GM12878 (cell line): ENCODE measurements around the gene METTL1. TPM values are rescaled to one million over a fixed set of nuclear protein-coding genes. Genes with fewer than 3 reads are reported as not detected.

Experiments
- BHLHE40 ChIP-seq, 2 experiments: fragments of 450-650 bp in 1 of 2; IDR thresholded peaks; 2 replicates each; pipeline ENCODE4 v1.6.1; 2011 to 2017; ENCODE audit warnings: low read depth in 2 of 2, borderline replicate concordance in 1 of 2, improper control_type of control experiment in 1 of 2, low read length in 1 of 2, mild to moderate bottlenecking in 1 of 2
- CBX5 ChIP-seq: sonication (generic); IDR thresholded peaks from 2 replicates; pipeline ENCODE4 v1.6.1; 2016; ENCODE audit warnings: low read depth, moderate library complexity, mild to moderate bottlenecking, inconsistent platforms
- EGR1 ChIP-seq, 2 experiments: IDR thresholded peaks; 1 replicate in 1 of 2; 2 replicates in 1 of 2; pipeline ENCODE4 v1.6.1; 2011 to 2012; ENCODE audit warnings: low read depth in 2 of 2, low read length in 2 of 2, borderline replicate concordance in 1 of 2, mild to moderate bottlenecking in 1 of 2, moderate library complexity in 1 of 2
- FOS ChIP-seq: IDR thresholded peaks from 3 replicates; pipeline ENCODE4 v1.6.1; 2011; ENCODE audit warnings: borderline replicate concordance; ENCODE audit not compliant: insufficient read length; ENCODE audit errors: extremely low read depth
- HDAC6 ChIP-seq: fragments of 200-600 bp; sonication (generic); IDR thresholded peaks from one replicate; pipeline ENCODE4 v1.8.0; 2017; ENCODE audit warnings: antibody characterized with exemption; ENCODE audit not compliant: unreplicated experiment
- JUND ChIP-seq: IDR thresholded peaks from 2 replicates; pipeline ENCODE4 v1.6.1; 2012; ENCODE audit warnings: low read depth, mild to moderate bottlenecking, low read length, improper control_type of control experiment, moderate library complexity
- KLF5 ChIP-seq: fragments of 450-650 bp; IDR thresholded peaks from 2 replicates; pipeline ENCODE4 v1.6.1; 2014; ENCODE audit warnings: mild to moderate bottlenecking; ENCODE audit not compliant: partially characterized antibody
- NR2C1 ChIP-seq: fragments of 450-650 bp; IDR thresholded peaks from 2 replicates; pipeline ENCODE4 v1.6.1; 2017; ENCODE audit warnings: antibody characterized with exemption, mild to moderate bottlenecking, moderate library complexity
- NRF1 ChIP-seq: conservative IDR thresholded peaks from 2 replicates; pipeline ENCODE4 v1.6.1; 2011; ENCODE audit warnings: mild to moderate bottlenecking, low read depth, low read length, improper control_type of control experiment
- SRF ChIP-seq, 2 experiments: IDR thresholded peaks; 2 replicates each; pipeline ENCODE4 v1.6.1; 2011; ENCODE audit warnings: low read depth in 2 of 2, low read length in 2 of 2, mild to moderate bottlenecking in 1 of 2, moderate library complexity in 1 of 2
- SUZ12 ChIP-seq: fragments of 200-600 bp; sonication (generic); IDR thresholded peaks from one replicate; pipeline ENCODE4 v1.6.1; 2018; ENCODE audit warnings: antibody characterized with exemption, mild to moderate bottlenecking; ENCODE audit not compliant: unreplicated experiment
- polyA plus RNA-seq, 11 experiments: library from polyadenylated mRNA; depleted of rRNA in 4 of 11; unstranded in 6 of 11; stranded (reverse) in 5 of 11; fragments of >200 nt; fragmentation: Nextera tagmentation in 4 of 11; fragmentation: Illumina TruSeq in 1 of 11; extraction: Ambion mirVana in 4 of 11; extraction: Trizol in 1 of 11; gene quantifications; 1 replicate in 1 of 11; 2 replicates in 10 of 11; pipeline versions ENCODE4 v1.2.1 to v1.2.3, GENCODE V29; 2011 to 2016; ENCODE audit warnings: inconsistent platforms in 2 of 11, missing spikeins in 2 of 11, low read depth in 1 of 11
- total RNA-seq, 4 experiments: library from RNA; depleted of rRNA in 3 of 4; stranded (reverse); fragments of >200 nt in 3 of 4; fragmentation: Illumina TruSeq in 1 of 4; extraction: Trizol in 1 of 4; gene quantifications; 2 replicates each; pipeline versions ENCODE4 v1.2.1 to v1.2.3, GENCODE V29; 2013 to 2021
- TF ChIP-seq, protein P1 (sequence below): IDR thresholded peaks from 2 replicates; pipeline ENCODE4 v1.6.1; 2012; ENCODE audit warnings: improper control_type of control experiment, low read depth, low read length; ENCODE audit not compliant: insufficient replicate concordance
- TF ChIP-seq, protein P2 (sequence below): fragments of 450-650 bp; IDR thresholded peaks from 2 replicates; pipeline ENCODE4 v1.6.1; 2017; ENCODE audit warnings: low read depth, mild to moderate bottlenecking, moderate library complexity
- TF ChIP-seq, protein P3 (sequence below): fragments of 450-650 bp; IDR thresholded peaks from 2 replicates; pipeline ENCODE4 v1.6.1; 2018; ENCODE audit warnings: mild to moderate bottlenecking, low read depth, moderate library complexity; ENCODE audit not compliant: partially characterized antibody

METTL1 gene
- total and polyA plus RNA-seq, 10 of the 15 experiments (the other 5 are each of a cell fraction or from before 2014, with no cell fraction given) = 11.3 to 44.3 (median 30.6) TPM

DNA sequence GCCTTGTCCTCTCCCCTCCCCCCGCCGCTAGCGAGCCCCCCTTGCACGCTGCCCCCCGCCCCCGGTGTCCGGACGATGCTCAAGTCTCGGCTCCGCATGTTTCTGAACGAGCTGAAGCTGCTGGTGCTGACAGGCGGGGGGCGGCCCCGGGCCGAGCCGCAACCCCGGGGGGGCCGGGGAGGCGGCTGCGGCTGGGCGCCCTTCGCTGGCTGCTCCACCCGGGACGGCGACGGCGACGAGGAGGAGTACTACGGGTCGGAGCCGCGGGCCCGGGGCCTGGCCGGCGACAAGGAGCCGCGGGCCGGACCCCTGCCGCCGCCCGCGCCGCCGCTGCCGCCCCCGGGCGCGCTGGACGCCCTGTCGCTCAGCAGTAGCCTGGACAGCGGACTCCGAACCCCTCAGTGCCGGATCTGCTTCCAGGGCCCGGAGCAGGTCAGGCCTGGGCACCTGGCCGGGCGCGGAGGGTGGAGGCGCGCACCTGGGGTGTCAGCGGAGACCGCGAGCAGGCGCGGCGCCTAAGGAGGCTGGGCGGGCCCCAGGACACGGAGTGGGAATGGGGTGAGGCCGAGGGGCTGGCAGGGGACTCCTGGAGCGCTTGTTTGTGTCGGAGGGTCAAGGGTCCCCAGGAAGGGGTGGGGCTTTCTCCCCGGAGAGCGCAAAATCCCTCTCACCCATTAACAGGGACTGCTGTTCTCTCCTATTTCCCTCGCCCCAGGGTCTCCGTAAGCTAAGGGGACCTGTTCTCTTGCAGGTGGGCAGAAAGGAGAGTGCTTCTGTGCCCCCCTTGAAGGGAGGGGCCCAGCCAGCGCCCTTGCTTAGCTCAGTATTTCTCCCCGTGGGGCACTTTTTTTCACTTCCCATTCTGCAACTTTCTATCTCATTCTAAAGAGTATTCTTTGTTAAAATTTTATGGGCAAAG lies 16.2 kb downstream of the METTL1 start (continued):
- TF ChIP-seq, protein P1, sequence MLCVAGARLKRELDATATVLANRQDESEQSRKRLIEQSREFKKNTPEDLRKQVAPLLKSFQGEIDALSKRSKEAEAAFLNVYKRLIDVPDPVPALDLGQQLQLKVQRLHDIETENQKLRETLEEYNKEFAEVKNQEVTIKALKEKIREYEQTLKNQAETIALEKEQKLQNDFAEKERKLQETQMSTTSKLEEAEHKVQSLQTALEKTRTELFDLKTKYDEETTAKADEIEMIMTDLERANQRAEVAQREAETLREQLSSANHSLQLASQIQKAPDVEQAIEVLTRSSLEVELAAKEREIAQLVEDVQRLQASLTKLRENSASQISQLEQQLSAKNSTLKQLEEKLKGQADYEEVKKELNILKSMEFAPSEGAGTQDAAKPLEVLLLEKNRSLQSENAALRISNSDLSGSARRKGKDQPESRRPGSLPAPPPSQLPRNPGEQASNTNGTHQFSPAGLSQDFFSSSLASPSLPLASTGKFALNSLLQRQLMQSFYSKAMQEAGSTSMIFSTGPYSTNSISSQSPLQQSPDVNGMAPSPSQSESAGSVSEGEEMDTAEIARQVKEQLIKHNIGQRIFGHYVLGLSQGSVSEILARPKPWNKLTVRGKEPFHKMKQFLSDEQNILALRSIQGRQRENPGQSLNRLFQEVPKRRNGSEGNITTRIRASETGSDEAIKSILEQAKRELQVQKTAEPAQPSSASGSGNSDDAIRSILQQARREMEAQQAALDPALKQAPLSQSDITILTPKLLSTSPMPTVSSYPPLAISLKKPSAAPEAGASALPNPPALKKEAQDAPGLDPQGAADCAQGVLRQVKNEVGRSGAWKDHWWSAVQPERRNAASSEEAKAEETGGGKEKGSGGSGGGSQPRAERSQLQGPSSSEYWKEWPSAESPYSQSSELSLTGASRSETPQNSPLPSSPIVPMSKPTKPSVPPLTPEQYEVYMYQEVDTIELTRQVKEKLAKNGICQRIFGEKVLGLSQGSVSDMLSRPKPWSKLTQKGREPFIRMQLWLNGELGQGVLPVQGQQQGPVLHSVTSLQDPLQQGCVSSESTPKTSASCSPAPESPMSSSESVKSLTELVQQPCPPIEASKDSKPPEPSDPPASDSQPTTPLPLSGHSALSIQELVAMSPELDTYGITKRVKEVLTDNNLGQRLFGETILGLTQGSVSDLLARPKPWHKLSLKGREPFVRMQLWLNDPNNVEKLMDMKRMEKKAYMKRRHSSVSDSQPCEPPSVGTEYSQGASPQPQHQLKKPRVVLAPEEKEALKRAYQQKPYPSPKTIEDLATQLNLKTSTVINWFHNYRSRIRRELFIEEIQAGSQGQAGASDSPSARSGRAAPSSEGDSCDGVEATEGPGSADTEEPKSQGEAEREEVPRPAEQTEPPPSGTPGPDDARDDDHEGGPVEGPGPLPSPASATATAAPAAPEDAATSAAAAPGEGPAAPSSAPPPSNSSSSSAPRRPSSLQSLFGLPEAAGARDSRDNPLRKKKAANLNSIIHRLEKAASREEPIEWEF = no peak
- TF ChIP-seq HDAC6 (no peak), BHLHE40 (IDR thresholded peaks at IDR 0.05; ENCODE audit: borderline replicate concordance in 1 of 2, low read depth in 2 of 2, low read length in 1 of 2) (peak in 1 of 2 experiments; percentile 32; a peak in 1 of 4 replicates), EGR1 (IDR thresholded peaks at IDR 0.05; ENCODE audit: borderline replicate concordance in 1 of 2, low read depth in 2 of 2, low read length in 2 of 2) (no peak), CBX5 (no peak), NR2C1 (0 out of 2 replicates have a peak, but pooled peaks have one; percentile 24), FOS (no peak), KLF5 (no peak), SRF (IDR thresholded peaks at IDR 0.05; ENCODE audit: low read depth in 2 of 2, low read length in 2 of 2) (no peak), JUND (no peak), SUZ12 (no peak), NRF1 (no peak)
- TF ChIP-seq, protein P2, sequence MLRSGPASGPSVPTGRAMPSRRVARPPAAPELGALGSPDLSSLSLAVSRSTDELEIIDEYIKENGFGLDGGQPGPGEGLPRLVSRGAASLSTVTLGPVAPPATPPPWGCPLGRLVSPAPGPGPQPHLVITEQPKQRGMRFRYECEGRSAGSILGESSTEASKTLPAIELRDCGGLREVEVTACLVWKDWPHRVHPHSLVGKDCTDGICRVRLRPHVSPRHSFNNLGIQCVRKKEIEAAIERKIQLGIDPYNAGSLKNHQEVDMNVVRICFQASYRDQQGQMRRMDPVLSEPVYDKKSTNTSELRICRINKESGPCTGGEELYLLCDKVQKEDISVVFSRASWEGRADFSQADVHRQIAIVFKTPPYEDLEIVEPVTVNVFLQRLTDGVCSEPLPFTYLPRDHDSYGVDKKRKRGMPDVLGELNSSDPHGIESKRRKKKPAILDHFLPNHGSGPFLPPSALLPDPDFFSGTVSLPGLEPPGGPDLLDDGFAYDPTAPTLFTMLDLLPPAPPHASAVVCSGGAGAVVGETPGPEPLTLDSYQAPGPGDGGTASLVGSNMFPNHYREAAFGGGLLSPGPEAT = no peak
- TF ChIP-seq, protein P3, sequence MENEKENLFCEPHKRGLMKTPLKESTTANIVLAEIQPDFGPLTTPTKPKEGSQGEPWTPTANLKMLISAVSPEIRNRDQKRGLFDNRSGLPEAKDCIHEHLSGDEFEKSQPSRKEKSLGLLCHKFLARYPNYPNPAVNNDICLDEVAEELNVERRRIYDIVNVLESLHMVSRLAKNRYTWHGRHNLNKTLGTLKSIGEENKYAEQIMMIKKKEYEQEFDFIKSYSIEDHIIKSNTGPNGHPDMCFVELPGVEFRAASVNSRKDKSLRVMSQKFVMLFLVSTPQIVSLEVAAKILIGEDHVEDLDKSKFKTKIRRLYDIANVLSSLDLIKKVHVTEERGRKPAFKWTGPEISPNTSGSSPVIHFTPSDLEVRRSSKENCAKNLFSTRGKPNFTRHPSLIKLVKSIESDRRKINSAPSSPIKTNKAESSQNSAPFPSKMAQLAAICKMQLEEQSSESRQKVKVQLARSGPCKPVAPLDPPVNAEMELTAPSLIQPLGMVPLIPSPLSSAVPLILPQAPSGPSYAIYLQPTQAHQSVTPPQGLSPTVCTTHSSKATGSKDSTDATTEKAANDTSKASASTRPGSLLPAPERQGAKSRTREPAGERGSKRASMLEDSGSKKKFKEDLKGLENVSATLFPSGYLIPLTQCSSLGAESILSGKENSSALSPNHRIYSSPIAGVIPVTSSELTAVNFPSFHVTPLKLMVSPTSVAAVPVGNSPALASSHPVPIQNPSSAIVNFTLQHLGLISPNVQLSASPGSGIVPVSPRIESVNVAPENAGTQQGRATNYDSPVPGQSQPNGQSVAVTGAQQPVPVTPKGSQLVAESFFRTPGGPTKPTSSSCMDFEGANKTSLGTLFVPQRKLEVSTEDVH = no peak
